PC-3 (cell line): ENCODE measurements around the gene PSMB5. TPM values are rescaled to one million over a fixed set of nuclear protein-coding genes. Genes with fewer than 3 reads are reported as not detected.

Experiments
- ATAC-seq: fragments of 200-7000 bp; cut with Tn5 transposase; 2 replicates; pipeline ENCODE4 v1.9.1; 2020; ENCODE audit warnings: mild to moderate bottlenecking, moderate library complexity
- BruUV-seq: library from RNA; stranded (reverse); fragments of 400-500 nt; replicated peaks from 2 replicates; lab custom pipeline; 2021; lab: Mats Ljungman, UMichigan
- CTCF ChIA-PET: fragments of 300-600 bp; sonication (Branson Sonifier 250); formaldehyde crosslinking; loops from one replicate; lab custom pipeline; 2022; ENCODE audit warnings: antibody characterized with exemption; lab: Charles Lee
- POLR2A ChIA-PET: fragments of 300-600 bp; sonication (Branson Sonifier 250); formaldehyde crosslinking; loops from one replicate; lab custom pipeline; 2022; ENCODE audit warnings: antibody characterized with exemption; ENCODE audit not compliant: unreplicated experiment; lab: Charles Lee
- DNase-seq: peaks from one replicate; pipeline ENCODE4 v3.0.0-alpha.2; 2015
- H2AFZ ChIP-seq: fragments of 300-600 bp; sonication (generic); 2 replicates; pipeline ENCODE4 v1.6.0; 2016; ENCODE audit warnings: antibody characterized with exemption, low read length
- H3F3A ChIP-seq: fragments of 300-600 bp; sonication (generic); one replicate; pipeline ENCODE4 v1.6.0; 2017; ENCODE audit warnings: antibody characterized with exemption, low read length, control low read depth, mild to moderate bottlenecking; ENCODE audit not compliant: unreplicated experiment
- H3K27ac ChIP-seq: fragments of 300-600 bp; sonication (generic); 2 replicates; pipeline ENCODE4 v1.5.1; 2016; ENCODE audit warnings: mild to moderate bottlenecking, low read length
- H3K27me3 ChIP-seq: fragments of 300-600 bp; sonication (generic); 2 replicates; pipeline ENCODE4 v1.6.1; 2016; ENCODE audit warnings: low read length, mixed read lengths
- H3K36me3 ChIP-seq: fragments of 300-600 bp; sonication (generic); 2 replicates; pipeline ENCODE4 v1.6.1; 2016; ENCODE audit warnings: low read depth, mixed run types, low read length, mixed read lengths
- H3K4me1 ChIP-seq: fragments of 300-600 bp; sonication (generic); 2 replicates; pipeline ENCODE4 v1.5.1; 2016; ENCODE audit warnings: low read length; ENCODE audit not compliant: insufficient read depth
- H3K4me2 ChIP-seq: fragments of 300-600 bp; sonication (generic); 2 replicates; pipeline ENCODE4 v1.6.0; 2016; ENCODE audit warnings: low read length
- H3K4me3 ChIP-seq: fragments of 300-600 bp; sonication (generic); 2 replicates; pipeline ENCODE4 v1.5.1; 2016; ENCODE audit warnings: mild to moderate bottlenecking, low read length, mixed read lengths
- H3K79me2 ChIP-seq: fragments of 300-600 bp; sonication (generic); 2 replicates; pipeline ENCODE4 v1.6.1; 2017; ENCODE audit warnings: low read length, mixed read lengths
- H3K9ac ChIP-seq: fragments of 300-600 bp; sonication (generic); 2 replicates; pipeline ENCODE4 v1.6.0; 2016; ENCODE audit warnings: mild to moderate bottlenecking, low read length
- H3K9me2 ChIP-seq: fragments of 300-600 bp; sonication (generic); replicated peaks from 2 replicates; pipeline ENCODE4 v1.6.1; 2016; ENCODE audit warnings: mixed run types, low read length, mixed read lengths
- H3K9me3 ChIP-seq: fragments of 300-600 bp; sonication (generic); 2 replicates; pipeline ENCODE4 v1.6.1; 2016; ENCODE audit warnings: low read length, mixed read lengths
- H4K20me1 ChIP-seq: fragments of 300-600 bp; sonication (generic); 2 replicates; pipeline ENCODE4 v1.6.1; 2016; ENCODE audit warnings: low read length, mixed read lengths
- CTCF ChIP-seq: fragments of 300-600 bp; sonication (generic); conservative IDR thresholded peaks from 2 replicates; pipeline ENCODE4 v1.5.1; 2017; ENCODE audit warnings: antibody characterized with exemption, low read depth, mild to moderate bottlenecking, low read length
- EZH2 ChIP-seq: fragments of 300-600 bp; sonication (generic); IDR thresholded peaks from one replicate; pipeline ENCODE4 v1.6.1; 2017; ENCODE audit warnings: antibody characterized with exemption, mild to moderate bottlenecking, low read length; ENCODE audit not compliant: unreplicated experiment
- EZH2phosphoT487 ChIP-seq: fragments of 300-600 bp; sonication (generic); IDR thresholded peaks from 2 replicates; pipeline ENCODE4 v1.6.1; 2018; ENCODE audit warnings: mild to moderate bottlenecking, antibody characterized with exemption, low read length, borderline replicate concordance
- intact Hi-C: fragments of 100-400 bp; cut with micrococcal nuclease; formaldehyde crosslinking; loops from 2 replicates; pipeline ENCODE4 v1.9.0; 2023
- total RNA-seq: library from RNA; depleted of rRNA; stranded (reverse); fragments of >200 nt; gene quantifications from 2 replicates; pipeline ENCODE4 v1.2.3, GENCODE V29; 2014

PSMB5 gene
- total RNA-seq, 1 experiment from 2014 or later, result 424 TPM

DNA sequence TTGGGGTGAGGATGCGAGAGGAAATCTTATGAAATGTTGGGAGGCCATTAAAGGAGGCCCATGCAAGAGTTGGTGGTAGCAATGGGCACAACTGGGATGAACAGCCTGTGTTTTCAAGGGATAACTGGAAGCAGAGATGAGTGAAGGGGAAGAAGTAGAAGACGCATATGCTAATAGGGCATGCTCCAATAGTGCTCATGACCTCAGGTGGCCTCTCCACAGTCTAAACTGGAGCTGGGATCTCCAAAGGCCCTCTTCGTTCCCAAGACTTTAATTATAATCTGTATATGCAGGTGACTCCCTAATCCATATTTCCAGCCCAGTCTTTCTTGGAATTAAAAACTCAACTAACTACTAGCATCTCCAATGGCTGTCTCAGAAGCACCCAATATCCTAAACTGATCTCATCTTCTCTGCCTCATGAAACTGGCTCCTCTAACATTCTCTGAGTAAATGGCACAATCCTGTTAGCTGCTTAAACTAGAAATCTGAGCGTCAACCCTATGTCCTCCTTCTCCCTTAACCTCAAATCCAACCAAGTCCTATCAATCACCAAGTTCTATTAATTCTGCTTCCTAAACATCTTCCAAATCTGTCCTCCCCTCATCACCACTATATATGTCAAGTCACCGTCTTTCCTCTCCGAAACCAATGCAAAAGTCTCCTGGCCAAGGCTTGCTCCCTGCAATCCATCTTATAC is 49.6 kb downstream of the PSMB5 start:
- intact Hi-C loops, result loop anchor here (5.0 to 10.0 kb wide), 2 partner anchors 122 to 200 kb away; partner anchors contain the start of gene SLC7A8
- H3K4me3 ChIP-seq, result no peak overlapping the region
- DNase-seq (no peak), ATAC-seq (no peak)
- no peaks in the 10 kb centered on the region; the same call in 1 of the 2 replicates for H3K36me3 ChIP-seq
- no peaks in the 10 kb centered on the region for H4K20me1 ChIP-seq
- H3K27me3 ChIP-seq, result no peaks in the 10 kb centered on the region
- H3K79me2 ChIP-seq, result peaks cover 35% of the 10 kb centered on the region
- BruUV-seq, result no TSS peak
- no peak overlapping the region for H3K4me2 ChIP-seq
- POLR2A ChIA-PET, result no interaction called here
- H3K9ac ChIP-seq, result no peak overlapping the region
- H3K9me2 ChIP-seq, result no peaks in the 10 kb centered on the region
- TF ChIP-seq EZH2phosphoT487, result no peak
- TF ChIP-seq CTCF, result no peak
- TF ChIP-seq EZH2, result no peak
- no peaks in the 10 kb centered on the region for H3K9me3 ChIP-seq
- H2AFZ ChIP-seq, result no peak overlapping the region
- peaks cover under 1% of the 10 kb centered on the region for H3K4me1 ChIP-seq
- CTCF ChIA-PET, result no interaction called here
- H3K27ac ChIP-seq, result no peak overlapping the region
- no peaks in the 10 kb centered on the region for H3F3A ChIP-seq

DNA sequence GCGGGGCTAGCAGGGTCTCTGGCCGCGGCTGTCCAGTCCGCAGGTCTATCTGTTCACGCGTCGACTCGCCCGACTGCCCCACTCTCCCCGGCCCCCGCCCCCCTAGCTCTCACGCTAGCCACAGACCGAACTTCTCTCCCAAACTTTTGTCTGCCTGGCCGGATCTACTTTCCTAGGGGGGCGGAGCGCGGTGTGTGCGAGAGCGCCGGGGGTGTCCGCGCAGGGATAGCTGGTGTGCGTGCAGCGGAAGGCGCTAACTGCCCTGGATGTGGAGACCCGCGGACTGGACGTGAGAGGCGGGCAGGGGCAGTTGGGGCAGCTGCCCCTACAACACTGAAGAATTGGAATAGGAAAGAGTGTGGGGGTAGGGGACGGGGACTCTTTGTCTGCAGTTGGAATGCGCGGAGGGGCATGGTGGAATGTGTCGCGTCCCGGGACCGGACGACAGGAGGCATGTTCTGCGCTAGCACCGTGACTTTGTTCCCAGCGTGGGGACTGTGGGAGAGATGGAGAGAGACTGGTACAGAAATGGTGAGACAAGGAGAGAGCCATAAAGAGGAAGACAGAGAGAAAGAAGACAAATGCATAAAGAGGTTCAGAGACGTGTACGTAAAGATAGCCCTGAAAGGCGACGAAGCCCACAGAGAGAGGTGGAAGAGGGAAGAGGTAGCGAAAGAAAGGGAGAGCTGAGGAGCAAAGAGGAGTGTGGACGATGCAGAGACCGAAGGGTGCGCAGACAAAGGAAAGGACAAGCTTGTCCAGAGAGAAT is 52.0 kb downstream of the PSMB5 start, which contains the start of gene AJUBA:
Gene AJUBA (minus strand): TSS at position 75 of the 769 bp plus-strand sequence. CDS start 285 bp downstream, outside the sequence.
- Histone ChIP-seq H3K4me1 (peaks cover 25% of the 10 kb centered on the region), H3K27me3 (no peaks in the 10 kb centered on the region), H3F3A (no peaks in the 10 kb centered on the region), H2AFZ (peak within 1 kb of the TSS; percentile 89), H3K4me2 (peak within 1 kb of the TSS; percentile 87), H3K36me3 (no peaks in the 10 kb centered on the region; the same call in 1 of the 2 replicates), H3K9me2 (no peaks in the 10 kb centered on the region), H3K79me2 (peaks cover 58% of the 10 kb centered on the region), H3K27ac (peak within 1 kb of the TSS; percentile 29), H3K9ac (peak within 1 kb of the TSS; percentile 77), H4K20me1 (no peaks in the 10 kb centered on the region), H3K4me3 (peak within 1 kb of the TSS; percentile 80), H3K9me3 (no peaks in the 10 kb centered on the region)
- intact Hi-C loops, result loop anchor here (1.0 to 10.0 kb wide), 3 partner anchors 9 to 202 kb away; partner anchors contain the start of gene SLC7A8
- POLR2A ChIA-PET, result interaction anchor here (0.6 to 1.6 kb wide), 3 partner anchors 18 to 52 kb away, joined by 3 to 8 read pairs (median 8); partner anchors contain the start of gene PSMB5
- no TSS peak for BruUV-seq
- TF ChIP-seq CTCF, result no peak
- no peak for TF ChIP-seq EZH2
- no peak for TF ChIP-seq EZH2phosphoT487
- CTCF ChIA-PET, result interaction anchor here (0.9 to 2.4 kb wide), 3 partner anchors 9 to 53 kb away, joined by 3 to 17 read pairs (median 17); partner anchors contain the start of gene PRMT5
- ATAC-seq (peak; percentile 33), DNase-seq (peak; percentile 90)
